OCI-LY1 (cell line): ENCODE results near the gene SF3B1.

Source experiments
- CTCF ChIP-seq: fragments of 200-600 bp; sonication (generic), shearing (Covaris generic); IDR thresholded peaks from 2 replicates; pipeline ENCODE4 v1.5.1; 2017; ENCODE audit warnings: mild to moderate bottlenecking, antibody characterized with exemption, low read length, moderate library complexity, mixed read lengths
- EZH2 ChIP-seq: fragments of 200-600 bp; sonication (generic), shearing (Covaris generic); IDR thresholded peaks from 2 replicates; pipeline ENCODE4 v1.8.0; 2017; ENCODE audit warnings: borderline replicate concordance, mixed run types, mild to moderate bottlenecking, antibody characterized with exemption, low read length, moderate library complexity, mixed read lengths

- TF ChIP-seq CTCF (no peak), EZH2 (no peak)
Measured at GRCh38 chr2:197461057-197461456, 26.2 kb upstream of the SF3B1 start.
